ENCODE measurements around the gene MAML3.

Gene MAML3

DNA sequence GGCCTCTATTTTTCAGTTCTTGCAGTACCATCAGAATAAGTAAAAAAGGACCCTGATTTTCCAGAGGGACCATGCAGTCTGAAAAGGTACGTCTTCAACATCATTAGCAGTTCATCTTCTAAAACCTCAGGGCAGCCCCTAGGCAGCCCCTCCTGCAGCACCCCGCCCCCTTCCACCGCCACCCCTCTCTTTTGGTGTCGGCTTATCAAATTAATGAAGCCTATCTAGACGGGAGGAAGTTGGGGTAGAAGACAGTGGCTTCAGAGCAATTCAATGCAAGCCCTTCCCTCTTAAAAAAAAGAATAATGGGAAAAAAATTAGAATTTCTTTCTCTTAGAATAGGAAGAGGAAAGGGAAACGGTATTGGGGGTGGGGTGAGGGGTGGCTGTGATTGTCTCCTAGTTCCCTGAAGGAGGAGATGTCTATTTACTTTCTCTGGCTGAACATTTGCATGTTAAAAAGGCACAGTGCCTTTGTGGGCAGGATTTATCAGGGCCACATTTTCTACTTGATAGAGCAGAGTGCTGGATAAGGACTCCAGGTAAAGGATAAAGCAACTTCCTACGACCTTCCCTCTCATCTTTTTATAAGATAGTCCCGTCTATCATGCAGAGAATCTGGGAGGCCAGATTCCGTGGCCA, 329.0 kb downstream of the MAML3 start:
- no peak for DNase-seq

DNA sequence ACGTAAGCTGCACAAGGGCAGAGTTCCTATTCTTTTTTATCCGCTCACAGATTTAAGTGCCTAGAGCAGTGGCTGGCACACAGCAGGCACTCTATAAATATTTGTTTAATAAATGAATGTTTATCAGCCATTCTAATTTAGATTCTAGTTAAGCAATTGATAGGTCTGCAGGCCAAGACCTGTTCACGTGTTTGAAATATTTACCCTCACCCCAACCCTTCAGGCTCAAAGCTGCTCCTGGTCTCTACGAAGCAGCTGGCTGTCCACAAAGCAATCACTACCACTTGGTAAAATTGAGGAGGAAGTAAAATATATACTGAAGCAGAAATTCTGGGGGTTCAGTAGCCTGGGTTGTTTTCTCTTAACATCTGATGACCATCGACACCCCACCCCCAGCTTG, 330.2 kb downstream of the MAML3 start:
- no peak for DNase-seq

DNA sequence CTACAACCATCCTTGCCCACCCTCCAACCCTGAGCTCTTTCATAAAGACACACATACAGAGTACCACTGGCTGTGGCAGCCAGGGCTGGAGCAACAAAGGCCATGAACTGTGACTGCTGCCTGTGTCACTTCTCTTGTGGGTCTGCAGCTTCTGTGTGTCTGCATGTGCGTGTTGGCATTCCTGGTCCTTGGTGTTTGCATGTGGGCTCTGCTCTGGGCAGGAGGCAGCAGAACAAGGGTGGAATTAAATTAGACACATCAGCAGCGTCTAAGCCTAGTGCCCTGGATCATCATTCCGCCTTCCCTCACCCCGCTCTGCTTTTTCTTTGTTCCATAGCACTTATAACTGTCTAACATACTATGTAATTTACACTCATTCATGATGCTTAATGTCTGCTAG, 330.6 kb downstream of the MAML3 start:
- no peak for DNase-seq

DNA sequence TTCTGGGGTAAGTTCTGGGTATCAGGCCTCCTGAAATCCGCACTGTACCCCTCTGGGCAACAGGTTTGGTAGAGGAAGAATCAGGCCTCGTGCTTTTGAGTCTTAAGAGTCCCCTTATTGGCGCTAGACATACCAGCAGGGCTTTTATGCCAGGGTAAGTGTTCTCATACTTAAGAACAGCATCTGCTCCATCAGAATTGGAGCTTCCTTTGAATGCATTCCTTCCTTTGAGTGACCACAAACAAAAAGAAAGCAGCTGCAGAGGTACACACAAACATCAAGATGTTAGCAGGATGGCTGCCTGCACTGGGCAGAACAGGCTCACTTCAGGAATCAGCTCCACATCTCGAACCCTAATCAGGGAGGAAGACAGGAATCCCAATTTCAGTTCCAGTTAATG, 331.6 kb downstream of the MAML3 start:
- no peak for DNase-seq

GRCh38 chr4:139819082-139819481, 334.9 kb downstream of the MAML3 start:
- no peak for DNase-seq

DNA sequence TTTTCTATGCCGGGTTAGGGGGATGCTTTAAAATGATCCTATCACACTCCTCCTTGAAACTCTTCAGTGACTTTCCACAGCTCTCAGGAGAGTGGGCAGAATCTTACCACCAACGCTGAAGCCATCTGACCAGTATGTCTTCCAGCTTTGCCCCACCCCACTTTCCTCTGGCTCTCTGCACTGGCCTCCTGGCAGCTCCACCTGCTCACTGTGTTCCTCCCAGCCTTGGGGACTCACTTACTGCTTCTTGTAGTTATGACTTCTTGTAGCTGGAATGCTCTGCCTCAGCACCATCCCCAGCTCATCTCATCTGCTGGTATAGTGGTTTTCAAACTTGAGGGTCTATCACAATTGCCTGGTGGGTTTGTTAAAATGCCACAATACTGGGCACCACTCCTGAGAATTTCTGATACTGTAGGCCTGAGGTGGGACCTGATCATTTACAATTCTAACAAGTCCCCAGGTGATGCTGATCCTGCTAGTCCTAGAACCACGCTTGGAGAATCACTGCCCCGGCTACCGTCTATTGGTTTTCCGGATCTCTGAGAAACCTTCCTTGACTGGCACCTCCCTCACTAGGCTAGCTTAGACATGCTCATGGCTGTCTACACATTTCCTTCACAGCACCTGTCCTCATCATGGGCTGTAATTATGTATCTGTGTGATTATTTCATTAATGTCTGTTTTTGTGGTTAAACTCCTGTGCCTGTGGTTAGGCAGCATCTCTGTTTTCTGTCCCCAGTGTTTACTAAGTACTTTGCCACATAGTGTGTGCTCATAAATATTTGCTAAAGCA, 336.1 kb downstream of the MAML3 start:
- DNase-seq, result no peak

DNA sequence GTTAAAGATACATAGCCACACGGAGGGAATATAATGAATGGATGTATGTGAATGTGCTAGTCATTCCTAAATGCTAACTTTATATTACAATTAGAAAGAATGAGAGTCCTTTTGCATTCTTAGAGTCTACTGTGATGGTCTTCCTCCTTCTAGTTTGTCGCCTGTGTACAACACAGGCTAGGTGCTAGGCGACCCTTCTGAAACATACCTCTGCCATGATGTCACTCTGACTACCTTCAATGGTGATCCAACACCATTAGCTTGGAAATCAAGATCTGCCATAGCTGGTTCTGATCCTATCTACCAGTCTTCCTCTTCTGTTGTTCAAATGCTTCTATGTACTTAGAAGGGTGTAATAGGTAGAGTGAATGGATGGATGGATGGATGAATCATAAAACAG, 337.1 kb downstream of the MAML3 start:
- DNase-seq, result no peak

- DNase-seq, result peak in 1 of 2 donors; percentile 26
These were observed 338.0 kb downstream of the MAML3 start for GRCh38 chr4:139815778-139816601.

- no peak for DNase-seq
These were observed 339.5 kb downstream of the MAML3 start for GRCh38 chr4:139814323-139815015.

GRCh38 chr4:139813881-139814280, 340.1 kb downstream of the MAML3 start:
- DNase-seq, result no peak

- no peak for DNase-seq
These were observed 343.3 kb downstream of the MAML3 start for GRCh38 chr4:139810710-139811109.

GRCh38 chr4:139809757-139810140, 344.2 kb downstream of the MAML3 start:
- DNase-seq, result no peak

- no peak for DNase-seq
These were observed 344.9 kb downstream of the MAML3 start for GRCh38 chr4:139808808-139809756.

- no peak for DNase-seq
These were observed 345.6 kb downstream of the MAML3 start for GRCh38 chr4:139808381-139808807.

DNA sequence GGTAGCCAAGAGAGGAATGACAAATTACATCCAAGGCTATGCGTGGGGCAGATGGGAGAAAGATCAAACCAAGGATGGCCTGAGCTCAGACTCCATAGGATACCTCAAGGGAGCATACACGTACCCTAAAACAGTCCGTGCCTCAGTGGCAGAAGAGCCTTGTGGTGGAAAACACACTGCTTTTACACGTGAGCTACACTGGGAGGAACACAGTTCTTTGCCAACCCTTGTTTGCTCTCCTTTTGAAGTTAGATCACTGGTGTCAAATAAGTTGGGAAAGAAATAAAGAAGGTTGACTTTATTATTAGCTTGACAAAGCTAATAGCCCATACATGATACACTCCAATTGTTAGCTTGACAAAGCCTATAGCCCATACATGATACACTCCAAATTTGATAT, 346.5 kb downstream of the MAML3 start:
- DNase-seq, result no peak

DNA sequence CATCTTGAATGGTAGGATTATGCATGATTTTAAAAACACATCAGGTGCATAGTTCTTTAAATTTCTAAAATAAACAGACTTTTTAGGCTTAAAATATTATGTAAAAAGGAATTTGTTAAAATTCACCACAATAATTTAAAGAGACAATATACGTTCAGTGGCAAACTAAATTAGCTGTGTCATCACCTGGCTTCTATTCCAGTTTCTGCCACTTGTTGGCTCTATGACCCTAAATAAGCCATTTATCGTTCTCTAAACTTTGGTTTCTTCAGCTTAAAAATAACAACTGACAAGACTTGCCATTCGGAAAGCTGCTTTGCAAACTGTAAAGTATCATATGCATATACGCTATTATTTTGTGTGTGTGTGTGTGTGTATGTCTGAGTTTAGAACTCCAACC, 347.1 kb downstream of the MAML3 start:
- no peak for DNase-seq

GRCh38 chr4:139802931-139803330, 351.1 kb downstream of the MAML3 start:
- no peak for DNase-seq

GRCh38 chr4:139802488-139802887, 351.5 kb downstream of the MAML3 start:
- no peak for DNase-seq

GRCh38 chr4:139801895-139802294, 352.1 kb downstream of the MAML3 start:
- no peak for DNase-seq

DNA sequence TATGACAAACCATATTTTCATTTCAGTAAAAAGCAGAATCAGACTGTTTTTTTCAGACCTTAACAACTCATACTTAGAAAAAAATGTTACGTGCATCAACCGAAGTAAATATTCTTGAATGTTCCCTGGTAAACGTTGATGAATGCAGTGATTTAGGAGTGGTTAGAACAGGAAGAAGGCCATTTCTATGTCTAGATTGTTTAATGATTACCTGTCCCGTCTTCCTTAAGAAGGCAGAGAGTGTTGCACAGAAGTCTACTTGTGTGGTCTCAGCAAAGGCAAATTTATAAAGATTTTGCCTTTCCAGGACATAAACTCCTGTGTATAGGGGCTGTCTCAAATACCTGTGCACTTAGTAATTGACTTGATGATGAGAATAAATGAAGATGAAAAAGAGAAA, 353.9 kb downstream of the MAML3 start:
- DNase-seq, result no peak

DNA sequence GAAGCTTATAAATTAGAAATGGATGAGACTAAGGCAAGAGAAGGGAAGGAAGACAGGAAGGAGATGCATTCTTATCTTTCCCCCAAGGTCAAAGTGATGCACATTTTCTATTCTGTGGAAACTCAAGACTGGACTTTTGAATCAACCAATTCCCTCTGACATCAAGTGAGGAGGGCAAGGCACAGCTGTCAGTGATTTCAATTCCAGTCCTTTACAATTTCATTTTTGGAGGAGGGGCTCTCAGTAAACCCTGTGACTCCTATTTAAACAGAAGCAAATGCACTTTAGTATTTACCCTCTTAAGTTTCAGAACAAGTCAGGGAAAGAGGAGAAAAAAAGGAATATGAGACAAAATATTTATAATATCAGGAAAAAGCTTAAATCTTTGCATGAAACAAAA, 354.4 kb downstream of the MAML3 start:
- DNase-seq, result no peak

DNA sequence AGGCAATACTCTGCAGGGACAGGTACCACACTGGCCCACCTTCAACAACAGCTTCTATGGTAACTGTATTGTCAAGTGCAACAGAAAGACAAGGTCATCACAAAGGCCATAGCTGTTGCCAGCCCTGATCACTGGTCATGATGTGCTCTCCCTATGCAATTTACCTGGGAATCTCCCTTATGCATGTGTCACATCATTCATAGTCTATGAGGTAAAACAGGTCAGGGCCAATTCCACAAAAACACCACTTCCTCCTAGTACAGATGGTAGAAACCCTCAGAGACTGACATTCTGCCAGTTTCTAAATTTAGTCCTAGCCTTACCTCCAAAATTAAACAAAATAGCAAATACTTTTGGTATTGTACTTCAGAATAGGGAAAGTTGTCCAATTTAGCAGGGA, 355.5 kb downstream of the MAML3 start:
- DNase-seq, result no peak
